WTC11 (cell line): ENCODE data around the gene UBE2R2. TPM values are rescaled to one million over a fixed set of nuclear protein-coding genes. Genes with fewer than 3 reads are reported as not detected.

Experiments
- ATAC-seq: fragments of 200-7000 bp; cut with Tn5 transposase; 2 replicates; pipeline ENCODE4 v1.10.0; 2021; ENCODE audit warnings: mild to moderate bottlenecking, moderate library complexity
- CTCF ChIA-PET: fragments of 300-600 bp; sonication (Branson Sonifier 250); formaldehyde crosslinking; loops from one replicate; lab custom pipeline; 2021; ENCODE audit warnings: antibody characterized with exemption; lab: Charles Lee
- POLR2A ChIA-PET: fragments of 350-600 bp; sonication (Branson Sonifier 250); formaldehyde crosslinking; loops from one replicate; lab custom pipeline; 2021; ENCODE audit warnings: antibody characterized with exemption; lab: Charles Lee
- DNase-seq: peaks from one replicate; pipeline ENCODE4 v3.0.0; 2021; ENCODE audit warnings: low spot score
- H3K27ac Mint-ChIP-seq: 2 replicates; pipeline ENCODE4 v1.8.0; 2021; ENCODE audit warnings: mixed read lengths
- H3K27me3 Mint-ChIP-seq: 2 replicates; pipeline ENCODE4 v1.8.0; 2021; ENCODE audit warnings: low read depth, mild to moderate bottlenecking, moderate library complexity, mixed read lengths
- H3K36me3 Mint-ChIP-seq: 2 replicates; pipeline ENCODE4 v1.8.0; 2021; ENCODE audit warnings: mixed read lengths
- H3K4me1 Mint-ChIP-seq: 2 replicates; pipeline ENCODE4 v1.8.0; 2022; ENCODE audit warnings: mixed read lengths
- H3K4me3 Mint-ChIP-seq: 2 replicates; pipeline ENCODE4 v1.8.0; 2021; ENCODE audit warnings: mild to moderate bottlenecking, moderate library complexity, mixed read lengths
- H3K9me3 Mint-ChIP-seq: 2 replicates; pipeline ENCODE4 v1.8.0; 2021; ENCODE audit warnings: mixed read lengths
- AR ChIP-seq: fragments of 250-450 bp; sonication (Bioruptor Pico); IDR thresholded peaks from 2 replicates; pipeline ENCODE4 v1.9.0; 2021; ENCODE audit warnings: mild to moderate bottlenecking
- CDX4 ChIP-seq: fragments of 250-450 bp; sonication (Bioruptor Pico); IDR thresholded peaks from 2 replicates; pipeline ENCODE4 v1.9.0; 2021; ENCODE audit warnings: moderate library complexity, mild to moderate bottlenecking, inconsistent platforms, borderline replicate concordance
- E2F1 ChIP-seq: sonication (generic); formaldehyde crosslinking; IDR thresholded peaks from 2 replicates; pipeline ENCODE4 v1.8.0; 2022; ENCODE audit warnings: mild to moderate bottlenecking, missing genetic modification reagents
- E2F4 ChIP-seq: sonication (generic); formaldehyde crosslinking; IDR thresholded peaks from 2 replicates; pipeline ENCODE4 v1.8.1; 2022; ENCODE audit warnings: low read depth, mild to moderate bottlenecking, moderate library complexity, missing genetic modification reagents, borderline replicate concordance
- E2F5 ChIP-seq: sonication (generic); formaldehyde crosslinking; IDR thresholded peaks from 2 replicates; pipeline ENCODE4 v1.8.1; 2022; ENCODE audit warnings: mild to moderate bottlenecking, moderate library complexity, missing genetic modification reagents
- EMX1 ChIP-seq: fragments of 250-450 bp; sonication (Bioruptor Pico); IDR thresholded peaks from 2 replicates; pipeline ENCODE4 v1.8.0; 2021; ENCODE audit warnings: mild to moderate bottlenecking
- FOXJ3 ChIP-seq: sonication (generic); formaldehyde crosslinking; IDR thresholded peaks from 2 replicates; pipeline ENCODE4 v1.9.0; 2021; ENCODE audit warnings: missing genetic modification reagents, mild to moderate bottlenecking, borderline replicate concordance
- GABPB1 ChIP-seq: sonication (generic); formaldehyde crosslinking; IDR thresholded peaks from 2 replicates; pipeline ENCODE4 v1.8.1; 2023; ENCODE audit warnings: mild to moderate bottlenecking, missing genetic modification reagents
- MLX ChIP-seq: sonication (generic); formaldehyde crosslinking; IDR thresholded peaks from 2 replicates; pipeline ENCODE4 v1.8.1; 2023; ENCODE audit warnings: mild to moderate bottlenecking, missing genetic modification reagents, moderate library complexity
- PRDM15 ChIP-seq: sonication (generic); formaldehyde crosslinking; IDR thresholded peaks from 2 replicates; pipeline ENCODE4 v1.8.0; 2022; ENCODE audit warnings: missing genetic modification reagents
- PRRX2 ChIP-seq: fragments of 250-450 bp; sonication (Bioruptor Pico); IDR thresholded peaks from 2 replicates; pipeline ENCODE4 v1.8.0; 2021; ENCODE audit warnings: mild to moderate bottlenecking
- SP1 ChIP-seq: sonication (generic); formaldehyde crosslinking; conservative IDR thresholded peaks from 2 replicates; pipeline ENCODE4 v1.8.1; 2022; ENCODE audit warnings: missing genetic modification reagents
- TEAD1 ChIP-seq: sonication (generic); formaldehyde crosslinking; IDR thresholded peaks from 2 replicates; pipeline ENCODE4 v1.8.0; 2022; ENCODE audit warnings: mild to moderate bottlenecking, missing genetic modification reagents
- ZNF219 ChIP-seq: sonication (generic); formaldehyde crosslinking; IDR thresholded peaks from 2 replicates; pipeline ENCODE4 v1.8.0; 2023; ENCODE audit warnings: missing genetic modification reagents, mild to moderate bottlenecking, borderline replicate concordance
- ZNF281 ChIP-seq: sonication (generic); formaldehyde crosslinking; IDR thresholded peaks from 2 replicates; pipeline ENCODE4 v1.8.0; 2023; ENCODE audit warnings: mild to moderate bottlenecking, missing genetic modification reagents
- ZNF416 ChIP-seq: fragments of 250-450 bp; sonication (Bioruptor Pico); IDR thresholded peaks from 2 replicates; pipeline ENCODE4 v1.9.0; 2021; ENCODE audit warnings: mild to moderate bottlenecking, inconsistent platforms
- ZNF425 ChIP-seq: fragments of 250-450 bp; sonication (Bioruptor Pico); conservative IDR thresholded peaks from 2 replicates; pipeline ENCODE4 v1.9.0; 2021; ENCODE audit warnings: mild to moderate bottlenecking
- ZNF512 ChIP-seq: sonication (generic); formaldehyde crosslinking; IDR thresholded peaks from 2 replicates; pipeline ENCODE4 v1.8.1; 2022; ENCODE audit warnings: missing genetic modification reagents, borderline replicate concordance
- total RNA-seq: library from RNA; stranded (reverse); gene quantifications from 3 replicates; pipeline ENCODE4 v1.2.3, GENCODE V29; 2021

UBE2R2 gene
- total RNA-seq, 1 experiment from 2014 or later, result 45.0 TPM

- no peak for TF ChIP-seq AR (CRISPR knock-in tag)
- no peak for TF ChIP-seq ZNF219 (CRISPR knock-in tag)
- no peak for TF ChIP-seq EMX1 (CRISPR knock-in tag)
- TF ChIP-seq E2F5, result no peak
- TF ChIP-seq E2F1 (CRISPR knock-in tag), result no peak
Measured at GRCh38 chr9:33780276-33780675, 36.7 kb upstream of the UBE2R2 start (continued).

GRCh38 chr9:33781736-33782135 lies 35.2 kb upstream of the UBE2R2 start:
- Mint-ChIP-seq H3K9me3 (peaks cover 9% of the 10 kb centered on the region), H3K4me1 (0 out of 2 replicates have a peak, but pooled peaks cover 2% of the 10 kb centered on the region), H3K27ac (no peak overlapping the region), H3K27me3 (peaks cover 7% of the 10 kb centered on the region), H3K4me3 (no peak overlapping the region), H3K36me3 (no peaks in the 10 kb centered on the region)
- ATAC-seq, result no peak
- ChIA-PET CTCF (interaction anchor here (1.2 kb wide), 1 partner anchor 14 kb away, joined by 3 read pairs; the partner anchor contains the start of gene PRSS3), POLR2A (no interaction called here)
- no peak for DNase-seq
- TF ChIP-seq E2F4 (CRISPR knock-in tag) (no peak), ZNF416 (CRISPR knock-in tag) (no peak), FOXJ3 (CRISPR knock-in tag) (no peak), PRRX2 (CRISPR knock-in tag) (no peak), GABPB1 (no peak), ZNF425 (no peak), CDX4 (CRISPR knock-in tag) (no peak), PRDM15 (no peak), MLX (CRISPR knock-in tag) (no peak), ZNF281 (CRISPR knock-in tag) (no peak), TEAD1 (CRISPR knock-in tag) (no peak), SP1 (CRISPR knock-in tag) (no peak), ZNF512 (no peak)
